IMR-90 (cell line): ENCODE results near the gene DMXL1. TPM values are rescaled to one million over a fixed set of nuclear protein-coding genes. Genes with fewer than 3 reads are reported as not detected.

Experiments
- ATAC-seq: fragments of 200-7000 bp; cut with Tn5 transposase; 2 replicates; pipeline ENCODE4 v1.9.1; 2020; ENCODE audit warnings: low read depth, mild to moderate bottlenecking, moderate library complexity
- BruUV-seq: library from RNA; stranded (reverse); fragments of 400-500 nt; replicated peaks from 2 replicates; lab custom pipeline; 2021; lab: Mats Ljungman, UMichigan
- CTCF ChIA-PET: fragments of 300-600 bp; formaldehyde crosslinking; extraction: SDS; loops from one replicate; lab custom pipeline; 2021; ENCODE audit warnings: antibody characterized with exemption; lab: Yijun Ruan, JAX
- POLR2A ChIA-PET: fragments of 300-600 bp; sonication (Branson Sonifier 250); formaldehyde crosslinking; loops from one replicate; lab custom pipeline; 2022; ENCODE audit warnings: antibody characterized with exemption; ENCODE audit not compliant: unreplicated experiment; lab: Charles Lee
- DNase-seq: peaks from one replicate; pipeline ENCODE4 v3.0.0; 2013
- H2AFZ ChIP-seq: replicated peaks from 2 replicates; pipeline ENCODE3; 2013; ENCODE audit warnings: low read length, mild to moderate bottlenecking; ENCODE audit not compliant: poor library complexity
- H2AK5ac ChIP-seq: 2 replicates; pipeline ENCODE4 v1.6.1; 2013; ENCODE audit warnings: low read depth, low read length, inconsistent platforms
- H2AK9ac ChIP-seq: replicated peaks from 2 replicates; pipeline ENCODE3; 2013; ENCODE audit warnings: mild to moderate bottlenecking, low read depth, low read length, moderate library complexity; ENCODE audit not compliant: poor library complexity
- H2BK120ac ChIP-seq: 2 replicates; pipeline ENCODE4 v1.6.1; 2013; ENCODE audit warnings: low read depth, low read length, inconsistent platforms
- H2BK15ac ChIP-seq: 3 replicates; pipeline ENCODE4 v1.6.1; 2013; ENCODE audit warnings: low read depth, low read length, inconsistent platforms
- H2BK20ac ChIP-seq: 2 replicates; pipeline ENCODE4 v1.6.1; 2013; ENCODE audit warnings: low read depth, mild to moderate bottlenecking, inconsistent platforms, low read length, moderate library complexity
- H2BK5ac ChIP-seq: 2 replicates; pipeline ENCODE4 v1.6.1; 2013; ENCODE audit warnings: mild to moderate bottlenecking, low read depth, low read length, inconsistent platforms; ENCODE audit not compliant: poor library complexity, severe bottlenecking
- H3K14ac ChIP-seq: replicated peaks from 2 replicates; pipeline ENCODE4 v1.6.1; 2013; ENCODE audit warnings: low read depth, low read length, inconsistent platforms
- H3K18ac ChIP-seq: 2 replicates; pipeline ENCODE4 v1.6.1; 2013; ENCODE audit warnings: low read depth, low read length, control low read depth
- H3K23ac ChIP-seq: 2 replicates; pipeline ENCODE4 v1.6.1; 2013; ENCODE audit warnings: low read depth, low read length, inconsistent platforms
- H3K27ac ChIP-seq: 2 replicates; pipeline ENCODE4 v1.5.1; 2013; ENCODE audit warnings: mild to moderate bottlenecking, control low read depth, low read length; ENCODE audit not compliant: insufficient read depth
- H3K27me3 ChIP-seq: 2 replicates; pipeline ENCODE4 v1.6.1; 2013; ENCODE audit warnings: low read length; ENCODE audit not compliant: control insufficient read depth, insufficient read depth
- H3K36me3 ChIP-seq: 2 replicates; pipeline ENCODE4 v1.6.1; 2013; ENCODE audit warnings: low read length, mixed read lengths; ENCODE audit not compliant: control insufficient read depth, insufficient read depth
- H3K4ac ChIP-seq: 2 replicates; pipeline ENCODE4 v1.6.1; 2013; ENCODE audit warnings: low read depth, low read length, inconsistent platforms
- H3K4me1 ChIP-seq: 2 replicates; pipeline ENCODE4 v1.6.1; 2013; ENCODE audit warnings: low read length, mixed read lengths; ENCODE audit not compliant: control insufficient read depth, insufficient read depth
- H3K4me2 ChIP-seq: 2 replicates; pipeline ENCODE4 v1.6.1; 2013; ENCODE audit warnings: low read depth, mild to moderate bottlenecking, control low read depth, low read length, moderate library complexity
- H3K4me3 ChIP-seq: 2 replicates; pipeline ENCODE4 v1.5.1; 2013; ENCODE audit warnings: low read depth, mild to moderate bottlenecking, control low read depth, low read length, moderate library complexity; ENCODE audit not compliant: insufficient read depth
- H3K56ac ChIP-seq: 2 replicates; pipeline ENCODE4 v1.6.1; 2013; ENCODE audit warnings: low read length, inconsistent platforms; ENCODE audit not compliant: insufficient read depth; ENCODE audit errors: extremely low read depth
- H3K79me1 ChIP-seq, 2 experiments: 2 replicates each; pipeline ENCODE4 v1.6.1; 2013; ENCODE audit warnings: low read length in 2 of 2, inconsistent platforms in 1 of 2, low read depth in 1 of 2
- H3K9ac ChIP-seq: 2 replicates; pipeline ENCODE4 v1.6.1; 2013; ENCODE audit warnings: low read depth, low read length, control low read depth
- H3K9me1 ChIP-seq: 2 replicates; pipeline ENCODE4 v1.6.1; 2013; ENCODE audit warnings: low read length, inconsistent platforms; ENCODE audit not compliant: insufficient read depth
- H3K9me3 ChIP-seq: 2 replicates; pipeline ENCODE4 v1.6.1; 2013; ENCODE audit warnings: low read length; ENCODE audit not compliant: control insufficient read depth, insufficient read depth
- H4K20me1 ChIP-seq: 2 replicates; pipeline ENCODE4 v1.6.1; 2013; ENCODE audit warnings: low read length, inconsistent platforms; ENCODE audit not compliant: insufficient read depth
- H4K5ac ChIP-seq: 2 replicates; pipeline ENCODE4 v1.6.1; 2013; ENCODE audit warnings: mild to moderate bottlenecking, low read depth, low read length, control low read depth
- H4K8ac ChIP-seq, 2 experiments: 2 replicates each; pipeline ENCODE4 v1.6.1; 2013; ENCODE audit warnings: low read depth in 2 of 2, low read length in 2 of 2, control low read depth in 1 of 2, inconsistent platforms in 1 of 2
- H4K91ac ChIP-seq: 2 replicates; pipeline ENCODE4 v1.6.1; 2013; ENCODE audit warnings: low read depth, low read length, inconsistent platforms; ENCODE audit not compliant: insufficient read depth
- BHLHE40 ChIP-seq: fragments of 150-350 bp; IDR thresholded peaks from 2 replicates; pipeline ENCODE4 v1.6.1; 2016; ENCODE audit warnings: mild to moderate bottlenecking, low read depth, low read length
- MAZ ChIP-seq: IDR thresholded peaks from 2 replicates; pipeline ENCODE4 v1.6.1; 2012; ENCODE audit warnings: low read depth, mild to moderate bottlenecking, low read length, improper control_type of control experiment, moderate library complexity, borderline replicate concordance
- MXI1 ChIP-seq: IDR thresholded peaks from 2 replicates; pipeline ENCODE4 v1.6.1; 2012; ENCODE audit warnings: low read depth, mild to moderate bottlenecking, low read length, moderate library complexity, borderline replicate concordance
- POLR2A ChIP-seq: IDR thresholded peaks from 2 replicates; pipeline ENCODE4 v1.6.1; 2012; ENCODE audit warnings: mild to moderate bottlenecking, low read depth, low read length
- RAD21 ChIP-seq: IDR thresholded peaks from 2 replicates; pipeline ENCODE4 v1.6.1; 2012; ENCODE audit warnings: low read length, improper control_type of control experiment
- RCOR1 ChIP-seq: IDR thresholded peaks from 2 replicates; pipeline ENCODE4 v1.6.1; 2012; ENCODE audit warnings: mild to moderate bottlenecking, low read length, improper control_type of control experiment; ENCODE audit not compliant: insufficient replicate concordance
- SMC3 ChIP-seq: fragments of 150-350 bp; IDR thresholded peaks from 2 replicates; pipeline ENCODE4 v1.6.1; 2016; ENCODE audit warnings: low read depth, mild to moderate bottlenecking, antibody characterized with exemption, low read length, moderate library complexity
- WGBS, 2 experiments: methylation state at CpG; one replicate each; pipeline versions ENCODE4 v1.1.5 to v1.1.7; 2013; ENCODE audit warnings: missing lambda C conversion rate in 2 of 2; ENCODE audit not compliant: insufficient read length in 1 of 2; ENCODE audit errors: extremely low coverage in 2 of 2; 5-methylcytosine and 5-hydroxymethylcytosine counted together
- dilution Hi-C: fragments of 300-500 bp; cut with HindIII; formaldehyde crosslinking; loops from one replicate; pipeline ENCODE4 v1.14.3; 2018; ENCODE audit warnings: low sequenced_read_pairs; ENCODE audit not compliant: unreplicated experiment
- in situ Hi-C: fragments of 300-500 bp; cut with MboI; formaldehyde crosslinking; loops from 3 replicates; pipeline ENCODE4 v1.14.3; 2019; ENCODE audit warnings: low sequenced_read_pairs, inconsistent platforms, mixed read lengths
- intact Hi-C: fragments of 100-400 bp; cut with micrococcal nuclease; formaldehyde crosslinking; loops from 2 replicates; pipeline ENCODE4 v1.10.0; 2022
- polyA plus RNA-seq, 3 experiments: library from polyadenylated mRNA; depleted of rRNA; stranded (reverse); fragments of >200 nt; gene quantifications; 2 replicates each; pipeline ENCODE4 v1.2.3, GENCODE V29; 2012; ENCODE audit warnings: low replicate concordance in 1 of 3
- total RNA-seq: library from RNA; depleted of rRNA; stranded (reverse); fragments of >200 nt; gene quantifications from 2 replicates; pipeline ENCODE4 v1.2.3, GENCODE V29; 2012
- TF ChIP-seq, protein P1 (sequence below): fragments of 150-350 bp; IDR thresholded peaks from 2 replicates; pipeline ENCODE4 v1.6.1; 2017; ENCODE audit warnings: mild to moderate bottlenecking, antibody characterized with exemption, low read length, low read depth

The DMXL1 gene
- total and polyA plus RNA-seq, 2 of the 4 experiments (the other 2 are of a cell fraction) = 8.1 to 21.5 TPM

DNA sequence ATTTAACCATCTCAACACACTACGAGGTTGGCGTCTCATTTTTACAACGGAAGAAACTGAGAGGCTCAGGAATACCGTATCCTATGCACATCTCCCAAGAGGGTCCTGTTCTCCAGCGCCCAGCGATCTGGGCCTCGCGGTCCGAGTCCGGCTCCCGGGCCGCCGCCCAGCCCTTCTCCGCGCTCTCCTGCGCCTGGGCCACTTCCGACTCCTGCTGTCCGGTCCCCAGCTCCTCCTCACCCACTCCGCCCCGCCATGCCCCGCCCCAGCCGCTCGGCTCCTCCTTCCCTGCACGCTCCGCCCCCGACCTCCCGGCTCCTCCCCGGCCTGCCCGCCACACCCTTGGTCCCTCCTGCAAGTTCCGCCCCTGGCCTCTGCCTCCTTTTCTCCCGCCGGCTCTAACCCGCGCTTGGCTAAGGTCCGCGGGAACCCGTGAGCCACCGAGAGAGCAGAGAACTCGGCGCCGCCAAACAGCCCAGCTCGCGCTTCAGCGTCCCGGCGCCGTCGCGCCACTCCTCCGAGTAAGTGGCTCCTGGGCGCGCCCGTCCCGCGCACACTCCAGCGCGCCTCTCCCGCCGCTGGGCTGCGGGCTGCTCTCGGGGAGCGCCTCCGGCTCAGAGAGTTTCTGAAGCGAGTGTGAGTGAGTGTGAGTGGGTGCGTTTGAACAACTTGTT lies 197.6 kb downstream of the DMXL1 start:
- 0% methylated on average over 39 of the region's 65 CpGs; no CpG with 5 or more reads in 1 of the 2 experiments for WGBS, 2 experiments
- Histone ChIP-seq H3K27me3 (no peaks in the 10 kb centered on the region), H2BK5ac (peak overlapping the region; percentile 88), H3K23ac (peak overlapping the region; percentile 99), H4K91ac (peak overlapping the region; percentile 86), H3K4me2 (peak overlapping the region; percentile 88), H3K79me1 (peaks cover 16 to 29% of the 10 kb centered on the region in 2 experiments), H3K4me3 (peak overlapping the region; percentile 93), H3K18ac (peak overlapping the region; percentile 92), H3K56ac (peak overlapping the region; percentile 99), H4K20me1 (no peaks in the 10 kb centered on the region), H2AFZ (peak overlapping the region; percentile 99), H3K14ac (peak overlapping the region; percentile 100), H2AK9ac (peak overlapping the region; percentile 97), H4K8ac (peak overlapping the region; percentile 86 to 99), H4K5ac (peak overlapping the region; percentile 87), H2BK120ac (peak overlapping the region; percentile 79), H3K4ac (peak overlapping the region; percentile 98), H2BK15ac (peak overlapping the region; percentile 85), H3K9ac (peak overlapping the region; percentile 98), H3K9me1 (peaks cover 4% of the 10 kb centered on the region; the same call in 1 of the 2 replicates), H3K9me3 (no peaks in the 10 kb centered on the region), H2AK5ac (peak overlapping the region; percentile 98), H3K27ac (peak overlapping the region; percentile 76), H2BK20ac (peak overlapping the region; percentile 49; the same call in 1 of the 2 replicates), H3K36me3 (no peaks in the 10 kb centered on the region), H3K4me1 (peaks cover 4% of the 10 kb centered on the region; the same call in 1 of the 2 replicates)
- 0 out of 2 replicates have a peak, but pooled peaks have one; percentile 53 for TF ChIP-seq MXI1
- TF ChIP-seq BHLHE40 = peak; percentile 17; the same call in 1 of the 2 replicates
- TF ChIP-seq, protein P1, sequence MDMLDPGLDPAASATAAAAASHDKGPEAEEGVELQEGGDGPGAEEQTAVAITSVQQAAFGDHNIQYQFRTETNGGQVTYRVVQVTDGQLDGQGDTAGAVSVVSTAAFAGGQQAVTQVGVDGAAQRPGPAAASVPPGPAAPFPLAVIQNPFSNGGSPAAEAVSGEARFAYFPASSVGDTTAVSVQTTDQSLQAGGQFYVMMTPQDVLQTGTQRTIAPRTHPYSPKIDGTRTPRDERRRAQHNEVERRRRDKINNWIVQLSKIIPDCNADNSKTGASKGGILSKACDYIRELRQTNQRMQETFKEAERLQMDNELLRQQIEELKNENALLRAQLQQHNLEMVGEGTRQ = no peak
- no peak for TF ChIP-seq SMC3
- peak; percentile 6; the same call in 1 of the 2 replicates for TF ChIP-seq RAD21
- TF ChIP-seq POLR2A = peak; percentile 70
- peak; percentile 84; the same call in 1 of the 2 replicates for TF ChIP-seq MAZ
- TF ChIP-seq RCOR1 = peak; percentile 5
- no TSS peak for BruUV-seq
- intact Hi-C loops (loop anchor here (1.0 to 10.0 kb wide), 6 partner anchors 35 to 280 kb away; partner anchors contain the start of genes DTWD2 and TNFAIP8), in situ Hi-C loops (loop anchor here (5.0 kb wide), 1 partner anchor 139 kb away; no protein-coding TSS in a partner anchor), dilution Hi-C loops (no loop called here)
- POLR2A ChIA-PET = no interaction called here
- peak; percentile 90 for DNase-seq
- peak; percentile 98 for ATAC-seq
- CTCF ChIA-PET = interaction anchor here (0.6 to 1.6 kb wide), 10 partner anchors 14 to 370 kb away, joined by 3 to 9 read pairs (median 4); partner anchors contain the start of gene TNFAIP8
